Measurements from ENCODE around the gene MBD3L3. TPM values are rescaled to one million over a fixed set of nuclear protein-coding genes. Genes with fewer than 3 reads are reported as not detected.
"Not testable (repeated sequence)": the region's sequence is repeated elsewhere in the genome, so short reads cannot be mapped to it uniquely, and the experiment has no call there.

The MBD3L3 gene
- total RNA-seq, 1 experiment from 2014 or later: 9.0 TPM

- H3K27ac ChIP-seq (ENCODE audit: low read depth, low read length, poor library complexity, severe bottlenecking); intact Hi-C loops (cut with micrococcal nuclease; ENCODE audit: unreplicated experiment); H3K4me3 ChIP-seq (ENCODE audit: low read depth, low read length, poor library complexity, severe bottlenecking); CTCF ChIA-PET; POLR2A ChIA-PET (ENCODE audit: low non-redundant PET); DNase-seq (ENCODE audit: low spot score); H3K4me1 ChIP-seq (ENCODE audit: insufficient read depth, low read length, poor library complexity, severe bottlenecking); H3K36me3 ChIP-seq (ENCODE audit: insufficient read depth, low read length, poor library complexity, severe bottlenecking); H3K9me3 ChIP-seq (ENCODE audit: low read depth, low read length, poor library complexity, severe bottlenecking); BruUV-seq (replicated peaks); H3K27me3 ChIP-seq (replicated peaks; ENCODE audit: insufficient read depth, low read depth, low read length, poor library complexity): not testable (repeated sequence)
These were observed 5.6 kb downstream of the MBD3L3 start for GRCh38 chr19:7052896-7053295.

DNA sequence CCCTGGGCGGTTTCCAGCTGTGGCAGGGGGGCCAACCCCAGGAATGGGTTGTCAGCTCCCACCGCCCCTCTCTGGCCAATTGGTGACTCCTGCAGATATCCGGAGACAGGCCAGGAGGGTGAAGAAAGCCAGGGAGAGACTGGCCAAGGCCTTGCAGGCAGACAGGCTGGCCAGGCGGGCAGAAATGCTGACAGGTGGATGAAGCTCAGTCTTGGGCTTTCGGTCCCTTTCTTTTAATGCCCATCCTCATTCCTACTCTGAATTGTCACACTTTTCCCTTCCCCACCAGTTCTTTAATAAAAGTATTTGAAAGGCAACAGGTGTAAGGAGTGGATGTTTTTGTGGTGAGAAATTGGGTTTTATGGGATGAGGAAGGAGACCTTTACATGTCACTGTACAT lies 7.1 kb downstream of the MBD3L3 start:
- POLR2A ChIA-PET (ENCODE audit: low non-redundant PET); H3K4me3 ChIP-seq (ENCODE audit: low read depth, low read length, poor library complexity, severe bottlenecking); H3K9me3 ChIP-seq (ENCODE audit: low read depth, low read length, poor library complexity, severe bottlenecking); DNase-seq (ENCODE audit: low spot score); H3K4me1 ChIP-seq (ENCODE audit: insufficient read depth, low read length, poor library complexity, severe bottlenecking); H3K36me3 ChIP-seq (ENCODE audit: insufficient read depth, low read length, poor library complexity, severe bottlenecking); H3K27me3 ChIP-seq (replicated peaks; ENCODE audit: insufficient read depth, low read depth, low read length, poor library complexity); CTCF ChIA-PET; BruUV-seq (replicated peaks); intact Hi-C loops (cut with micrococcal nuclease; ENCODE audit: unreplicated experiment); H3K27ac ChIP-seq (ENCODE audit: low read depth, low read length, poor library complexity, severe bottlenecking): not testable (repeated sequence)

DNA sequence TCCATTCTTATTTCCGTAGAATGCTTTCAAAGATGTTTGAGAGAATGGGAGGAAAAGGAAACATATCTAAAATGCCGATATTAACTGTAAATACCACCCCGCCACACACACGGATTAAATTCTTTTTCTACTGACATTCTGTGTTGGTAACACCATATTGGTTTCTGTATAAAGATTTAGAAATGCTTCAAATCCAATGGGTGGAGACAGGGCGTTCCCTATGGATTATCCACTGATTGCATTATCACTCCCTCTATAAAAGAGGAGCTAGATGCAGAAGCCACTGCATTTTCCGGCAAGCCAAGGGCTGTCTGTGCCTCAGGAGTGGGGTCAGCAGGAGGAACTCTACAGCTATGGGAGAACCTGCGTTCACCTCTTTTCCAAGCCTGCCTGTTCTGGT lies 9.5 kb downstream of the MBD3L3 start, which contains the start of gene MBD3L2:
Gene MBD3L2, plus strand, starts transcription at position 301 of the 400 bp plus-strand sequence. Its CDS starts 53 bp downstream, at position 354.
- H3K9me3 ChIP-seq (ENCODE audit: low read depth, low read length, poor library complexity, severe bottlenecking); H3K27me3 ChIP-seq (replicated peaks; ENCODE audit: insufficient read depth, low read depth, low read length, poor library complexity); intact Hi-C loops (cut with micrococcal nuclease; ENCODE audit: unreplicated experiment); BruUV-seq (replicated peaks); DNase-seq (ENCODE audit: low spot score); H3K27ac ChIP-seq (ENCODE audit: low read depth, low read length, poor library complexity, severe bottlenecking); H3K4me3 ChIP-seq (ENCODE audit: low read depth, low read length, poor library complexity, severe bottlenecking); CTCF ChIA-PET; POLR2A ChIA-PET (ENCODE audit: low non-redundant PET); H3K4me1 ChIP-seq (ENCODE audit: insufficient read depth, low read length, poor library complexity, severe bottlenecking); H3K36me3 ChIP-seq (ENCODE audit: insufficient read depth, low read length, poor library complexity, severe bottlenecking): not testable (repeated sequence)

- H3K27me3 ChIP-seq (replicated peaks; ENCODE audit: insufficient read depth, low read depth, low read length, poor library complexity); POLR2A ChIA-PET (ENCODE audit: low non-redundant PET); DNase-seq (ENCODE audit: low spot score); BruUV-seq (replicated peaks); H3K9me3 ChIP-seq (ENCODE audit: low read depth, low read length, poor library complexity, severe bottlenecking); intact Hi-C loops (cut with micrococcal nuclease; ENCODE audit: unreplicated experiment); H3K36me3 ChIP-seq (ENCODE audit: insufficient read depth, low read length, poor library complexity, severe bottlenecking); H3K27ac ChIP-seq (ENCODE audit: low read depth, low read length, poor library complexity, severe bottlenecking); H3K4me3 ChIP-seq (ENCODE audit: low read depth, low read length, poor library complexity, severe bottlenecking); H3K4me1 ChIP-seq (ENCODE audit: insufficient read depth, low read length, poor library complexity, severe bottlenecking); CTCF ChIA-PET: not testable (repeated sequence)
These were observed 16.9 kb downstream of the MBD3L3 start for GRCh38 chr19:7041563-7041962.

DNA sequence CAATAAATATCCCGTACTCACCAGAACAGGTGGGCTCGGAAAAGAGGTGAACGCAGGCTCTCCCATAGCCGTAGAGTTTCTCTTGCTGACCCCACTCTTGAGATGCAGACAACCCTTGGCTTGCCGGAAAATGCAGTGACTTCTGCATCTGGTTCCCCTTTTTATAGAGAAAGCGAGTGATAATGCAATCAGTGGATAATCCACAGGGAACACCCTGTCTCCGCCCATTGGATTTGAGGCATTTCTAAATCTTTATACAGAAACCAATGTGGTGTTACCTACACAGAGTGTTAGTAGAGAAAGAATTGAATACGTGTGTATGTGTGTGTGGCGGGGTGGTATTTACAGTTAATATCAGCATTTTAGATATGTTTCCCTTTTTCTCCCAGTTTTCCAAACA lies 18.4 kb downstream of the MBD3L3 start, which contains the start of gene MBD3L4:
Gene MBD3L4, minus strand, starts transcription at position 101 of the 400 bp plus-strand sequence. Its CDS starts 35 bp downstream, at position 66.
- DNase-seq (ENCODE audit: low spot score); H3K4me1 ChIP-seq (ENCODE audit: insufficient read depth, low read length, poor library complexity, severe bottlenecking); intact Hi-C loops (cut with micrococcal nuclease; ENCODE audit: unreplicated experiment); CTCF ChIA-PET; H3K27me3 ChIP-seq (replicated peaks; ENCODE audit: insufficient read depth, low read depth, low read length, poor library complexity); H3K27ac ChIP-seq (ENCODE audit: low read depth, low read length, poor library complexity, severe bottlenecking); BruUV-seq (replicated peaks); H3K4me3 ChIP-seq (ENCODE audit: low read depth, low read length, poor library complexity, severe bottlenecking); H3K9me3 ChIP-seq (ENCODE audit: low read depth, low read length, poor library complexity, severe bottlenecking); POLR2A ChIA-PET (ENCODE audit: low non-redundant PET); H3K36me3 ChIP-seq (ENCODE audit: insufficient read depth, low read length, poor library complexity, severe bottlenecking): not testable (repeated sequence)

GRCh38 chr19:7030278-7030677 lies 28.2 kb downstream of the MBD3L3 start, which contains the start of gene MBD3L5:
TSS of gene MBD3L5 (plus strand) at chr19:7030578. CDS start at chr19:7030612, 34 bp downstream.
- H3K36me3 ChIP-seq (ENCODE audit: insufficient read depth, low read length, poor library complexity, severe bottlenecking); BruUV-seq (replicated peaks); H3K27ac ChIP-seq (ENCODE audit: low read depth, low read length, poor library complexity, severe bottlenecking); POLR2A ChIA-PET (ENCODE audit: low non-redundant PET); CTCF ChIA-PET; H3K9me3 ChIP-seq (ENCODE audit: low read depth, low read length, poor library complexity, severe bottlenecking); H3K27me3 ChIP-seq (replicated peaks; ENCODE audit: insufficient read depth, low read depth, low read length, poor library complexity); H3K4me1 ChIP-seq (ENCODE audit: insufficient read depth, low read length, poor library complexity, severe bottlenecking); DNase-seq (ENCODE audit: low spot score); intact Hi-C loops (cut with micrococcal nuclease; ENCODE audit: unreplicated experiment); H3K4me3 ChIP-seq (ENCODE audit: low read depth, low read length, poor library complexity, severe bottlenecking): not testable (repeated sequence)

GRCh38 chr19:7028790-7029189 lies 29.7 kb downstream of the MBD3L3 start:
- H3K36me3 ChIP-seq (ENCODE audit: insufficient read depth, low read length, poor library complexity, severe bottlenecking); H3K9me3 ChIP-seq (ENCODE audit: low read depth, low read length, poor library complexity, severe bottlenecking); H3K4me1 ChIP-seq (ENCODE audit: insufficient read depth, low read length, poor library complexity, severe bottlenecking); H3K4me3 ChIP-seq (ENCODE audit: low read depth, low read length, poor library complexity, severe bottlenecking); H3K27ac ChIP-seq (ENCODE audit: low read depth, low read length, poor library complexity, severe bottlenecking); POLR2A ChIA-PET (ENCODE audit: low non-redundant PET); BruUV-seq (replicated peaks); H3K27me3 ChIP-seq (replicated peaks; ENCODE audit: insufficient read depth, low read depth, low read length, poor library complexity); DNase-seq (ENCODE audit: low spot score); intact Hi-C loops (cut with micrococcal nuclease; ENCODE audit: unreplicated experiment); CTCF ChIA-PET: not testable (repeated sequence)

DNA sequence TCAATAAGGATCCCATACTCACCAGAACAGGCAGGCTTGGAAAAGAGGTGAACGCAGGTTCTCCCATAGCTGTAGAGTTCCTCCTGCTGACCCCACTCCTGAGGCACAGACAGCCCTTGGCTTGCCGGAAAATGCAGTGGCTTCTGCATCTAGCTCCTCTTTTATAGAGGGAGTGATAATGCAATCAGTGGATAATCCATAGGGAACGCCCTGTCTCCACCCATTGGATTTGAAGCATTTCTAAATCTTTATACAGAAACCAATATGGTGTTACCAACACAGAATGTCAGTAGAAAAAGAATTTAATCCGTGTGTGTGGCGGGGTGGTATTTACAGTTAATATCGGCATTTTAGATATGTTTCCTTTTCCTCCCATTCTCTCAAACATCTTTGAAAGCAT lies 37.1 kb downstream of the MBD3L3 start, which contains the start of gene MBD3L2B:
Gene MBD3L2B, minus strand, starts transcription at position 101 of the 400 bp plus-strand sequence. Its CDS starts 34 bp downstream, at position 67.
- POLR2A ChIA-PET (ENCODE audit: low non-redundant PET); H3K27me3 ChIP-seq (replicated peaks; ENCODE audit: insufficient read depth, low read depth, low read length, poor library complexity); H3K4me1 ChIP-seq (ENCODE audit: insufficient read depth, low read length, poor library complexity, severe bottlenecking); DNase-seq (ENCODE audit: low spot score); H3K27ac ChIP-seq (ENCODE audit: low read depth, low read length, poor library complexity, severe bottlenecking); intact Hi-C loops (cut with micrococcal nuclease; ENCODE audit: unreplicated experiment); CTCF ChIA-PET; H3K4me3 ChIP-seq (ENCODE audit: low read depth, low read length, poor library complexity, severe bottlenecking); H3K36me3 ChIP-seq (ENCODE audit: insufficient read depth, low read length, poor library complexity, severe bottlenecking); H3K9me3 ChIP-seq (ENCODE audit: low read depth, low read length, poor library complexity, severe bottlenecking); BruUV-seq (replicated peaks): not testable (repeated sequence)

Measured in A673 (cell line).